ENCODE measurements around the gene IGHMBP2.

The IGHMBP2 gene

DNA sequence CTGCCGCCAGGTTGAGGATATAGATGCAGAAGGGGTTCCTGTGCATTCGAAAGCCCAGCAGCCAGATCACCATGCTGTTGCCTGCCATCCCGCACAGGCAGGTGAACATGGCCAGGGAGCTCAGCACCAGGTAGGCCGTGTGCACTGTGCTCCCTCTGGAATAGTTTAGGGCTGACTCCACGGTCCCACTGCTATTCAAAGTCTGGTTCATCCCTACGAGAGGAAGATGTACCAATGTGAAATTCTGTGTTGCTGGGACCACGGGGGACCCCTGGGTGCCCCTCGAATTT is 77.0 kb downstream of the IGHMBP2 start, which contains the start of gene MRGPRD:
TSS of gene MRGPRD (minus strand) at position 211 of the 290 bp plus-strand sequence. CDS start at position 211, 0 bp downstream.
- DNase-seq (ENCODE audit: low spot score), result no peak

DNA sequence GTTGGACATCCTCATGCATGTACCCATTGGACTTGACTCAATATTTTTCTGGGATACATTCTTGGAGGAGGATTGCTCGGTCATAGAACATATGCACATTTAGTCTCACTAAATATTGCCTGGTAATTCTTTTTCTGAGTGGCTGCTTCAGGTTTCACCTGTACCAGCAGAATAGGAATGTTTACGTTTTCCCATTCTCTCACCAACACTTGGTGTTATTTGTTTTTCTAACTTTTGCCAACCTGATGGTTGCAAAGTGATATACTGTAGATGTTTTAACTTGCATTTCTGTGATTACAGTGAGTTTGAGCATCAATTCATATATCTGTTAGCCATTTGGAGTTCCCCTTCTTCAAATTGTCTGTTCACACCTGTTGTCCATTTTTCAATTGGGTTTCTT is 78.4 kb downstream of the IGHMBP2 start:
- DNase-seq (ENCODE audit: low spot score), result no peak

DNA sequence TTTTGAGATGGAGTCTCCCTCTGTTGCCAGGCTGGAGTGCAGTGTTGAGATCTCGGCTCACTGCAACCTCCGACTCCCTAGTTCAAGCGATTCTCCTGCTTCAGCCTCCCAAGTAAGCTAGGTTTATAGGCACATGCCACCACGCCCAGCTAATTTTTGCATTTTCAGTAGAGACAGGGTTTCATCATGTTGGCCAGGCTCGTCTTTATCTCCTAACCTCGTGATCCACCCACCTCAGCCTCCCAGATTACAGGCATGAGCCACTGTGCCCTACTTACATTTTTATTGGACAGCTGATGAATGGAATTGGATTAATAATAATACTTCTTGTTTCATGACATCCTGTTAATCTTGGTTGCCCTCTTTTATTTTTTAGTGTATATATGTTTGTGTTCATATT is 80.1 kb downstream of the IGHMBP2 start:
- no peak for DNase-seq (ENCODE audit: low spot score)

DNA sequence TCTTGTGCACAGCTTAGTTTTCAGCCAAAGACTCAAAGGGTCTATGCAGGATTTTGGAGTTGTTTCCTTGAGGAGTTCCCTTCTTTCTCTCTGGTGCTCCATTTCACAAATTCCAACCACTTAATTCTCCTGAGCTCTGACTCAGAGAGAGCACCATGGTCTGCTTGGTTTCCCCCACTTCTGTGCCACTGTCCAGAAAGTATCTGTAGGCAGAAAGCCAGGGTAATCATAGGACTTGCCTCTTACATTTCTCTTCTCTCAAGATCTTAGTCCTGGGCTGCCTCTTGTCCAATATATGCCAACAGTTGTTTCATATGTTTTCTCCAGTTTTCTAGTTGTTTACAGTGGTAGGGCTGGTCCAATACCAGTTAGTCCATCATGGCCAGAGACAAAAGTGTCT is 83.5 kb downstream of the IGHMBP2 start:
- DNase-seq (ENCODE audit: low spot score), result no peak

DNA sequence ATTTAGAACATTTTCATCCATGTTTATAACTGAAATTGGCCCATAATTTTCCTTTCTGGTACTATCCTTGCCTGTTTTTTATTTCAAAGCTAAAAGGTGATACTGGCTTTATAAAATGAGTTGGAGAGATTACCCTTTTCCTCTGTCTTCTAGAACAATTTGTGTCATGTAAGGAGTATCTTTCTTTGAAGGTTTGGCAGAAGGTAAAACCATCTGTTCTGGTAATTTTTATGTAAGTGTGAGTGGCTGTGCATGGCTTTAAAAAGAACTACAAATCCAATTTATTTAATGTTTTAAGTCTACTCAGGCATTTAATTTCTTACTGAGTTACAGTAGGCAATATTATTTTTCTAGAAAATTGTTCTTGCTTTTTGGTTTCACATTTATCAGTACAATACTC is 84.8 kb downstream of the IGHMBP2 start:
- no peak for DNase-seq (ENCODE audit: low spot score)

Data from HuH-7 (cell line).